ENCODE measurements around the gene FGFR1OP2.
A peak's percentile ranks its signal among the peaks of the same experiment; 100 is the strongest.

FGFR1OP2 gene

GRCh38 chr12:27003421-27004381, 65.4 kb downstream of the FGFR1OP2 start:
- Histone ChIP-seq H2BK5ac (ENCODE audit: low read depth, low read length, poor library complexity) (no peak overlapping the region), H2BK12ac (ENCODE audit: low read length) (no peak overlapping the region), H4K12ac (ENCODE audit: low read depth, low read length) (no peak overlapping the region), H3K27ac (ENCODE audit: low read depth, low read length) (no peak overlapping the region), H3K4me2 (ENCODE audit: low read length) (no peak overlapping the region), H3K4me1 (ENCODE audit: control insufficient read depth in 1 of 2, insufficient read depth in 2 of 2, low read length in 2 of 2) (no peaks in the 10 kb centered on the region), H2BK120ac (ENCODE audit: insufficient read depth, low read length, poor library complexity) (no peak overlapping the region), H3K79me2 (ENCODE audit: control insufficient read depth, insufficient read depth, low read length, poor library complexity) (no peaks in the 10 kb centered on the region), H3K79me1 (ENCODE audit: low read length) (no peaks in the 10 kb centered on the region), H3K14ac (ENCODE audit: low read length) (no peak overlapping the region), H3K9ac (ENCODE audit: low read length) (no peak overlapping the region), H2AK5ac (ENCODE audit: low read length) (no peak overlapping the region), H4K8ac (ENCODE audit: low read depth, low read length) (no peak overlapping the region), H3K36me3 (ENCODE audit: control insufficient read depth in 1 of 2, insufficient read depth in 2 of 2, low read length in 2 of 2) (no peaks in the 10 kb centered on the region), H3K27me3 (ENCODE audit: insufficient read depth, low read length) (no peaks in the 10 kb centered on the region), H3K23ac (ENCODE audit: low read length) (no peak overlapping the region), H2AFZ (ENCODE audit: insufficient read depth, low read length, poor library complexity) (no peak overlapping the region), H3K9me3 (ENCODE audit: insufficient read depth, low read depth, low read length) (no peaks in the 10 kb centered on the region), H4K91ac (ENCODE audit: low read depth, low read length) (no peak overlapping the region), H3K4me3 (ENCODE audit: low read depth, low read length) (no peak overlapping the region), H3K4ac (ENCODE audit: low read depth, low read length) (no peak overlapping the region), H3K18ac (ENCODE audit: low read length) (no peak overlapping the region)
- DNase-seq, result no peak
- WGBS (ENCODE audit: extremely low coverage, insufficient coverage, insufficient read length), result no CpG with 5 or more reads among the region's 6 CpGs

GRCh38 chr12:27005495-27005894, 67.2 kb downstream of the FGFR1OP2 start:
- Histone ChIP-seq H3K23ac (ENCODE audit: low read length) (no peak overlapping the region), H3K9me3 (ENCODE audit: insufficient read depth, low read depth, low read length) (no peaks in the 10 kb centered on the region), H3K4me1 (ENCODE audit: control insufficient read depth in 1 of 2, insufficient read depth in 2 of 2, low read length in 2 of 2) (no peaks in the 10 kb centered on the region), H3K18ac (ENCODE audit: low read length) (no peak overlapping the region), H2BK5ac (ENCODE audit: low read depth, low read length, poor library complexity) (no peak overlapping the region), H3K4ac (ENCODE audit: low read depth, low read length) (no peak overlapping the region), H2BK120ac (ENCODE audit: insufficient read depth, low read length, poor library complexity) (no peak overlapping the region), H3K27ac (ENCODE audit: low read depth, low read length) (no peak overlapping the region), H3K4me2 (ENCODE audit: low read length) (no peak overlapping the region), H2AFZ (ENCODE audit: insufficient read depth, low read length, poor library complexity) (no peak overlapping the region), H3K79me1 (ENCODE audit: low read length) (no peaks in the 10 kb centered on the region), H4K12ac (ENCODE audit: low read depth, low read length) (no peak overlapping the region), H3K14ac (ENCODE audit: low read length) (no peak overlapping the region), H3K36me3 (ENCODE audit: control insufficient read depth in 1 of 2, insufficient read depth in 2 of 2, low read length in 2 of 2) (no peaks in the 10 kb centered on the region), H3K4me3 (ENCODE audit: low read depth, low read length) (no peak overlapping the region), H3K9ac (ENCODE audit: low read length) (no peak overlapping the region), H2BK12ac (ENCODE audit: low read length) (no peak overlapping the region), H3K27me3 (ENCODE audit: insufficient read depth, low read length) (no peaks in the 10 kb centered on the region), H4K91ac (ENCODE audit: low read depth, low read length) (no peak overlapping the region), H4K8ac (ENCODE audit: low read depth, low read length) (no peak overlapping the region), H2AK5ac (ENCODE audit: low read length) (no peak overlapping the region), H3K79me2 (ENCODE audit: control insufficient read depth, insufficient read depth, low read length, poor library complexity) (no peaks in the 10 kb centered on the region)
- peak in 1 of 2 donors; percentile 18 for DNase-seq
- no CpG with 5 or more reads among the region's 2 CpGs for WGBS (ENCODE audit: extremely low coverage, insufficient coverage, insufficient read length)

GRCh38 chr12:27006797-27007467, 68.7 kb downstream of the FGFR1OP2 start:
- H2AK5ac ChIP-seq (ENCODE audit: low read length), result no peak overlapping the region
- H3K27ac ChIP-seq (ENCODE audit: low read depth, low read length), result no peak overlapping the region
- no peak overlapping the region for H2BK120ac ChIP-seq (ENCODE audit: insufficient read depth, low read length, poor library complexity)
- DNase-seq, result no peak
- H3K36me3 ChIP-seq (ENCODE audit: control insufficient read depth in 1 of 2, insufficient read depth in 2 of 2, low read length in 2 of 2), result no peaks in the 10 kb centered on the region
- H3K27me3 ChIP-seq (ENCODE audit: insufficient read depth, low read length), result no peaks in the 10 kb centered on the region
- no peak overlapping the region for H2AFZ ChIP-seq (ENCODE audit: insufficient read depth, low read length, poor library complexity)
- H3K14ac ChIP-seq (ENCODE audit: low read length), result no peak overlapping the region
- no peak overlapping the region for H4K91ac ChIP-seq (ENCODE audit: low read depth, low read length)
- H2BK5ac ChIP-seq (ENCODE audit: low read depth, low read length, poor library complexity), result no peak overlapping the region
- no peak overlapping the region for H3K9ac ChIP-seq (ENCODE audit: low read length)
- no peak overlapping the region for H3K18ac ChIP-seq (ENCODE audit: low read length)
- no peaks in the 10 kb centered on the region for H3K79me1 ChIP-seq (ENCODE audit: low read length)
- no peak overlapping the region for H3K23ac ChIP-seq (ENCODE audit: low read length)
- H3K4ac ChIP-seq (ENCODE audit: low read depth, low read length), result no peak overlapping the region
- no peak overlapping the region for H4K12ac ChIP-seq (ENCODE audit: low read depth, low read length)
- H3K9me3 ChIP-seq (ENCODE audit: insufficient read depth, low read depth, low read length), result no peaks in the 10 kb centered on the region
- no peak overlapping the region for H2BK12ac ChIP-seq (ENCODE audit: low read length)
- no peaks in the 10 kb centered on the region for H3K4me1 ChIP-seq (ENCODE audit: control insufficient read depth in 1 of 2, insufficient read depth in 2 of 2, low read length in 2 of 2)
- no peak overlapping the region for H3K4me2 ChIP-seq (ENCODE audit: low read length)
- H4K8ac ChIP-seq (ENCODE audit: low read depth, low read length), result no peak overlapping the region
- no CpG with 5 or more reads among the region's 2 CpGs for WGBS (ENCODE audit: extremely low coverage, insufficient coverage, insufficient read length)
- H3K79me2 ChIP-seq (ENCODE audit: control insufficient read depth, insufficient read depth, low read length, poor library complexity), result no peaks in the 10 kb centered on the region
- H3K4me3 ChIP-seq (ENCODE audit: low read depth, low read length), result no peak overlapping the region

GRCh38 chr12:27008081-27008480, 69.8 kb downstream of the FGFR1OP2 start:
- WGBS (ENCODE audit: extremely low coverage, insufficient coverage, insufficient read length), result no CpG with 5 or more reads among the region's 5 CpGs
- no peaks in the 10 kb centered on the region for H3K9me3 ChIP-seq (ENCODE audit: insufficient read depth, low read depth, low read length)
- DNase-seq, result no peak

More at GRCh38 chr12:27008081-27008480, 69.8 kb downstream of the FGFR1OP2 start:
- H3K23ac ChIP-seq (ENCODE audit: low read length), result no peak overlapping the region
- no peak overlapping the region for H3K14ac ChIP-seq (ENCODE audit: low read length)
- H3K18ac ChIP-seq (ENCODE audit: low read length), result no peak overlapping the region
- no peak overlapping the region for H2BK12ac ChIP-seq (ENCODE audit: low read length)
- H4K12ac ChIP-seq (ENCODE audit: low read depth, low read length), result no peak overlapping the region
- H3K36me3 ChIP-seq (ENCODE audit: control insufficient read depth in 1 of 2, insufficient read depth in 2 of 2, low read length in 2 of 2), result no peaks in the 10 kb centered on the region
- no peak overlapping the region for H4K91ac ChIP-seq (ENCODE audit: low read depth, low read length)
- H2AK5ac ChIP-seq (ENCODE audit: low read length), result no peak overlapping the region
- no peak overlapping the region for H3K4me3 ChIP-seq (ENCODE audit: low read depth, low read length)
- no peak overlapping the region for H3K9ac ChIP-seq (ENCODE audit: low read length)
- no peak overlapping the region for H3K4ac ChIP-seq (ENCODE audit: low read depth, low read length)
- H3K79me2 ChIP-seq (ENCODE audit: control insufficient read depth, insufficient read depth, low read length, poor library complexity), result no peaks in the 10 kb centered on the region
- no peaks in the 10 kb centered on the region for H3K27me3 ChIP-seq (ENCODE audit: insufficient read depth, low read length)
- H3K4me1 ChIP-seq (ENCODE audit: control insufficient read depth in 1 of 2, insufficient read depth in 2 of 2, low read length in 2 of 2), result no peaks in the 10 kb centered on the region
- no peak overlapping the region for H2BK5ac ChIP-seq (ENCODE audit: low read depth, low read length, poor library complexity)
- H3K4me2 ChIP-seq (ENCODE audit: low read length), result no peak overlapping the region
- no peak overlapping the region for H2BK120ac ChIP-seq (ENCODE audit: insufficient read depth, low read length, poor library complexity)
- H2AFZ ChIP-seq (ENCODE audit: insufficient read depth, low read length, poor library complexity), result no peak overlapping the region
- no peak overlapping the region for H3K27ac ChIP-seq (ENCODE audit: low read depth, low read length)
- H4K8ac ChIP-seq (ENCODE audit: low read depth, low read length), result no peak overlapping the region
- H3K79me1 ChIP-seq (ENCODE audit: low read length), result no peaks in the 10 kb centered on the region
